H9 (cell line): ENCODE data around the gene CLTCL1. TPM values are rescaled to one million over a fixed set of nuclear protein-coding genes. Genes with fewer than 3 reads are reported as not detected.

Experiments
- DNase-seq: peaks from one replicate; pipeline ENCODE4 v3.0.0-alpha.2; 2017
- H2AFZ ChIP-seq: one replicate; pipeline ENCODE4 v1.6.1; 2013; ENCODE audit warnings: mild to moderate bottlenecking, low read length, control low read depth, moderate library complexity
- H2AK5ac ChIP-seq: 2 replicates; pipeline ENCODE4 v1.6.1; 2013; ENCODE audit warnings: low read length, control low read depth, mixed read lengths; ENCODE audit not compliant: insufficient read length
- H2BK120ac ChIP-seq: one replicate; pipeline ENCODE4 v1.6.1; 2013; ENCODE audit warnings: low read depth, mild to moderate bottlenecking, low read length, control low read depth, inconsistent platforms; ENCODE audit not compliant: poor library complexity, severe bottlenecking
- H2BK12ac ChIP-seq: 2 replicates; pipeline ENCODE4 v1.6.1; 2013; ENCODE audit warnings: low read length, control low read depth, mixed read lengths, low read depth; ENCODE audit not compliant: insufficient read length
- H2BK15ac ChIP-seq: 2 replicates; pipeline ENCODE4 v1.6.1; 2013; ENCODE audit warnings: low read depth, low read length, control low read depth
- H2BK20ac ChIP-seq: one replicate; pipeline ENCODE4 v1.6.1; 2013; ENCODE audit warnings: low read depth, mild to moderate bottlenecking, low read length, control low read depth, inconsistent platforms; ENCODE audit not compliant: poor library complexity, severe bottlenecking
- H2BK5ac ChIP-seq: 2 replicates; pipeline ENCODE4 v1.6.1; 2013; ENCODE audit warnings: low read length, control low read depth, mixed read lengths; ENCODE audit not compliant: insufficient read length
- H3K14ac ChIP-seq: 2 replicates; pipeline ENCODE4 v1.6.1; 2013; ENCODE audit warnings: low read length, control low read depth; ENCODE audit not compliant: insufficient read depth
- H3K18ac ChIP-seq: 2 replicates; pipeline ENCODE4 v1.6.1; 2013; ENCODE audit warnings: low read depth, mild to moderate bottlenecking, mixed read lengths, low read length, control low read depth; ENCODE audit not compliant: insufficient read length
- H3K23ac ChIP-seq: 2 replicates; pipeline ENCODE4 v1.6.1; 2013; ENCODE audit warnings: low read length, control low read depth, mixed read lengths, low read depth; ENCODE audit not compliant: insufficient read length
- H3K23me2 ChIP-seq: 2 replicates; pipeline ENCODE4 v1.6.1; 2013; ENCODE audit warnings: low read depth, mild to moderate bottlenecking, mixed read lengths, low read length, control low read depth; ENCODE audit not compliant: insufficient read length, poor library complexity, severe bottlenecking
- H3K27ac ChIP-seq: 2 replicates; pipeline ENCODE4 v1.5.1; 2013; ENCODE audit warnings: low read length, control low read depth, mixed read lengths, low read depth; ENCODE audit not compliant: insufficient read length
- H3K27me3 ChIP-seq: 2 replicates; pipeline ENCODE4 v1.6.1; 2013; ENCODE audit warnings: low read length, control low read depth, inconsistent platforms; ENCODE audit not compliant: insufficient read depth
- H3K4ac ChIP-seq: 2 replicates; pipeline ENCODE4 v1.6.1; 2013; ENCODE audit warnings: low read depth, mild to moderate bottlenecking, control low read depth, inconsistent platforms, low read length, moderate library complexity
- H3K4me1 ChIP-seq: 2 replicates; pipeline ENCODE4 v1.6.1; 2013; ENCODE audit warnings: low read length, control low read depth, inconsistent platforms; ENCODE audit not compliant: insufficient read depth
- H3K4me2 ChIP-seq: 2 replicates; pipeline ENCODE4 v1.6.1; 2013; ENCODE audit warnings: low read length, control low read depth, mixed read lengths; ENCODE audit not compliant: insufficient read length, insufficient read depth
- H3K56ac ChIP-seq: 2 replicates; pipeline ENCODE4 v1.6.1; 2013; ENCODE audit warnings: low read depth, mild to moderate bottlenecking, mixed read lengths, low read length, control low read depth; ENCODE audit not compliant: insufficient read length
- H3K79me1 ChIP-seq: 2 replicates; pipeline ENCODE4 v1.6.1; 2013; ENCODE audit warnings: low read depth, mild to moderate bottlenecking, moderate library complexity, low read length, control low read depth, inconsistent platforms; ENCODE audit not compliant: insufficient read depth, poor library complexity, severe bottlenecking
- H3K79me2 ChIP-seq: 2 replicates; pipeline ENCODE4 v1.6.1; 2013; ENCODE audit warnings: low read length, control low read depth, inconsistent platforms; ENCODE audit not compliant: insufficient read depth
- H3K9ac ChIP-seq: 2 replicates; pipeline ENCODE4 v1.6.1; 2013; ENCODE audit warnings: low read length, control low read depth, mixed read lengths; ENCODE audit not compliant: insufficient read length; ENCODE audit errors: extremely low read depth
- H3K9me3 ChIP-seq: one replicate; pipeline ENCODE4 v1.6.1; 2013; ENCODE audit warnings: low read depth, low read length, inconsistent platforms; ENCODE audit not compliant: control insufficient read depth
- H3T11ph ChIP-seq: one replicate; pipeline ENCODE4 v1.6.1; 2013; ENCODE audit warnings: mild to moderate bottlenecking, low read length, control low read depth, inconsistent platforms
- H4K20me1 ChIP-seq: one replicate; pipeline ENCODE4 v1.6.1; 2013; ENCODE audit not compliant: control insufficient read depth, insufficient read length, insufficient read depth
- H4K5ac ChIP-seq: 2 replicates; pipeline ENCODE4 v1.6.1; 2013; ENCODE audit warnings: low read depth, mild to moderate bottlenecking, mixed read lengths, low read length, control low read depth; ENCODE audit not compliant: insufficient read length
- H4K8ac ChIP-seq: replicated peaks from 2 replicates; pipeline ENCODE4 v1.6.1; 2013; ENCODE audit warnings: low read length, control low read depth, mixed read lengths, low read depth; ENCODE audit not compliant: insufficient read length
- H4K91ac ChIP-seq: 2 replicates; pipeline ENCODE4 v1.6.1; 2013; ENCODE audit warnings: low read depth, mild to moderate bottlenecking, moderate library complexity, mixed read lengths, low read length, control low read depth; ENCODE audit not compliant: insufficient read length
- H3K27ac Mint-ChIP-seq, 3 experiments: 2 replicates in 2 of 3; 3 replicates in 1 of 3; pipeline ENCODE4 v1.8.0; 2020 to 2021; ENCODE audit warnings: mixed read lengths in 3 of 3, mild to moderate bottlenecking in 1 of 3, moderate library complexity in 1 of 3
- H3K27me3 Mint-ChIP-seq: 2 replicates; pipeline ENCODE4 v1.8.0; 2021; ENCODE audit warnings: low read depth, mild to moderate bottlenecking, moderate library complexity, mixed read lengths
- H3K36me3 Mint-ChIP-seq, 3 experiments: 2 replicates in 2 of 3; 3 replicates in 1 of 3; pipeline ENCODE4 v1.8.0; 2020 to 2021; ENCODE audit warnings: low read depth in 3 of 3, mixed read lengths in 3 of 3; ENCODE audit not compliant: insufficient read depth in 1 of 3
- H3K4me1 Mint-ChIP-seq, 2 experiments: 2 replicates each; pipeline ENCODE4 v1.8.0; 2020; ENCODE audit warnings: mixed read lengths in 2 of 2
- H3K4me3 Mint-ChIP-seq, 2 experiments: 2 replicates in 1 of 2; 3 replicates in 1 of 2; pipeline ENCODE4 v1.8.0; 2020 to 2021; ENCODE audit warnings: mild to moderate bottlenecking in 2 of 2, mixed read lengths in 2 of 2, moderate library complexity in 1 of 2
- H3K9me3 Mint-ChIP-seq, 2 experiments: 2 replicates in 1 of 2; 3 replicates in 1 of 2; pipeline ENCODE4 v1.8.0; 2020; ENCODE audit warnings: mild to moderate bottlenecking in 2 of 2, mixed read lengths in 2 of 2, moderate library complexity in 1 of 2
- WGBS: extraction: QIAGEN DNeasy Blood & Tissue Kit; methylation state at CpG from one replicate; pipeline ENCODE4 v1.1.7; 2013; ENCODE audit warnings: missing lambda C conversion rate, low lambda C conversion rate, mixed read lengths; ENCODE audit not compliant: insufficient read length; ENCODE audit errors: extremely low coverage; 5-methylcytosine and 5-hydroxymethylcytosine counted together
- total RNA-seq: library from RNA; stranded (reverse); gene quantifications from 2 replicates; pipeline ENCODE4 v1.2.1, GENCODE V29; 2021
- TF ChIP-seq, protein P1 (sequence below): fragments of 200-600 bp; sonication (generic); conservative IDR thresholded peaks from 3 replicates; pipeline ENCODE4 v1.8.0; 2021; ENCODE audit warnings: antibody characterized with exemption, mild to moderate bottlenecking

Gene CLTCL1
- total RNA-seq, 1 experiment from 2014 or later = 11.1 TPM

DNA sequence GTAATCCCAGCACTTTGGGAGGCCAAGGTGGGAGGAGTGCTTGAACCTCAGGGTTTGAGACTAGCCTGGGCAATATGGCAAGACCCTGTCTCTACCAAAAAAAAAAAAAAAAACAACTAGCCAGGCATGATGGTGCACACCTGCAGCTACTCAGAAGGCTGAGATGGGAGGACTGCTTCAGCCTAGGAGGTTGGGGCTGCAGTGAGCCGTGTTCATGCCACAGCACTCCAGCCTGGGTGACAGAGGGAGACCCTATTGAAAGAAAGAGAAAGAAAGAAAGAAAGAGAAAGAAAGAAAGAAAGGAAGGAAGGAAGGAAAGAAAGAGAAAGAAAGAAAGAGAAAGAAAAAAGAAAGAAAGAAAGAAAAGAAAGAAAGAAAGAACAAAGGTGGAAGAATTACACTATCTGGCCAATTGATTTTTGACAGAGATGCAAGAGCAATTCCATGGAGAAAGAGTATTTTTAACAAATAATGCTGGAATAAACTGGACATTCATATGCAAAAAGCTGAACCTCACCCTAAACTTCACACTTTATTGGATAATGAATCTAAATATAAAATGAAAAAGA, 79.1 kb downstream of the CLTCL1 start:
- no CpG with 5 or more reads among the region's 1 CpG for WGBS
- H3K4me2 ChIP-seq = no peak overlapping the region
- no peaks in the 10 kb centered on the region for H3K9me3 Mint-ChIP-seq
- TF ChIP-seq, protein P1, sequence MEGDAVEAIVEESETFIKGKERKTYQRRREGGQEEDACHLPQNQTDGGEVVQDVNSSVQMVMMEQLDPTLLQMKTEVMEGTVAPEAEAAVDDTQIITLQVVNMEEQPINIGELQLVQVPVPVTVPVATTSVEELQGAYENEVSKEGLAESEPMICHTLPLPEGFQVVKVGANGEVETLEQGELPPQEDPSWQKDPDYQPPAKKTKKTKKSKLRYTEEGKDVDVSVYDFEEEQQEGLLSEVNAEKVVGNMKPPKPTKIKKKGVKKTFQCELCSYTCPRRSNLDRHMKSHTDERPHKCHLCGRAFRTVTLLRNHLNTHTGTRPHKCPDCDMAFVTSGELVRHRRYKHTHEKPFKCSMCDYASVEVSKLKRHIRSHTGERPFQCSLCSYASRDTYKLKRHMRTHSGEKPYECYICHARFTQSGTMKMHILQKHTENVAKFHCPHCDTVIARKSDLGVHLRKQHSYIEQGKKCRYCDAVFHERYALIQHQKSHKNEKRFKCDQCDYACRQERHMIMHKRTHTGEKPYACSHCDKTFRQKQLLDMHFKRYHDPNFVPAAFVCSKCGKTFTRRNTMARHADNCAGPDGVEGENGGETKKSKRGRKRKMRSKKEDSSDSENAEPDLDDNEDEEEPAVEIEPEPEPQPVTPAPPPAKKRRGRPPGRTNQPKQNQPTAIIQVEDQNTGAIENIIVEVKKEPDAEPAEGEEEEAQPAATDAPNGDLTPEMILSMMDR = no peak
- H2BK120ac ChIP-seq = no peak overlapping the region
- H3K9me3 ChIP-seq = no peaks in the 10 kb centered on the region
- no peaks in the 10 kb centered on the region for H3K79me2 ChIP-seq
- H3K14ac ChIP-seq = no peak overlapping the region
- no peak overlapping the region for H2BK5ac ChIP-seq
- H3K79me1 ChIP-seq = no peaks in the 10 kb centered on the region
- no peak overlapping the region for H3K9ac ChIP-seq
- H3K56ac ChIP-seq = no peak overlapping the region
- peaks cover 41 to 45% of the 10 kb centered on the region in 2 experiments for H3K4me1 Mint-ChIP-seq
- H3K23me2 ChIP-seq = no peaks in the 10 kb centered on the region
- H4K8ac ChIP-seq = no peak overlapping the region
- H3K23ac ChIP-seq = no peak overlapping the region
- no peaks in the 10 kb centered on the region for H3K27me3 ChIP-seq
- no peak overlapping the region for H2BK15ac ChIP-seq
- H3K27ac Mint-ChIP-seq = peak overlapping the region; percentile 72 to 81 (median 78); a peak in 5 of 7 replicates
- no peak overlapping the region for H3T11ph ChIP-seq
- no peak overlapping the region for H3K18ac ChIP-seq
- H4K20me1 ChIP-seq = no peaks in the 10 kb centered on the region
- no peak overlapping the region for H2BK20ac ChIP-seq
- H3K27me3 Mint-ChIP-seq = peaks cover 1% of the 10 kb centered on the region; the same call in 1 of the 2 replicates
- H3K4me3 Mint-ChIP-seq = 0 out of 5 replicates have a peak overlapping the region, but pooled peaks of 1 of the 2 experiments have one; percentile 6
- no peak overlapping the region for H3K4ac ChIP-seq
- no peak overlapping the region for H2AFZ ChIP-seq
- peaks cover 7% of the 10 kb centered on the region; the same call in 1 of the 2 replicates for H3K4me1 ChIP-seq
- H3K36me3 Mint-ChIP-seq = peaks cover 9 to 32% (median 27%) of the 10 kb centered on the region in 3 experiments
- H2BK12ac ChIP-seq = no peak overlapping the region
- H4K5ac ChIP-seq = no peak overlapping the region
- H4K91ac ChIP-seq = no peak overlapping the region
- no peak for DNase-seq
- no peak overlapping the region for H2AK5ac ChIP-seq
- H3K27ac ChIP-seq = no peak overlapping the region
